NCI-H2196 (cell line): Measurements from ENCODE around the gene ZCRB1.
"Not testable (repeated sequence)": the region's sequence is repeated elsewhere in the genome, so short reads cannot be mapped to it uniquely, and the experiment has no call there.

Source experiments
- DNase-seq: peaks from one replicate; lab custom pipeline; 2025; ENCODE audit not compliant: unreplicated experiment; lab: John Stamatoyannopoulos, UW

Gene ZCRB1

GRCh38 chr12:42325653-42326474 is at the start of gene ZCRB1, which contains the start of gene PPHLN1:
Gene ZCRB1 (minus strand): TSS chr12:42326094. CDS start chr12:42324102, 1,992 bp downstream.
Gene PPHLN1 (plus strand): TSS chr12:42326167. CDS start chr12:42335903, 9,736 bp downstream.
- peak; percentile 83 for DNase-seq

- no peak for DNase-seq
Measured at GRCh38 chr12:42373669-42374068, 47.8 kb upstream of the ZCRB1 start.

- peak; percentile 63 for DNase-seq
Measured at GRCh38 chr12:42372154-42372791, 46.4 kb upstream of the ZCRB1 start.

GRCh38 chr12:42370013-42370412 is 44.1 kb upstream of the ZCRB1 start:
- DNase-seq = no peak

GRCh38 chr12:42365486-42365885 is 39.6 kb upstream of the ZCRB1 start:
- no peak for DNase-seq

- no peak for DNase-seq
Measured at GRCh38 chr12:42364692-42365091, 38.8 kb upstream of the ZCRB1 start.

- DNase-seq = no peak
Measured at GRCh38 chr12:42362647-42363260, 36.9 kb upstream of the ZCRB1 start.

- no peak for DNase-seq
Measured at GRCh38 chr12:42361909-42362646, 36.2 kb upstream of the ZCRB1 start.

GRCh38 chr12:42360747-42361403 is 35.0 kb upstream of the ZCRB1 start:
- no peak for DNase-seq

- no peak for DNase-seq
Measured at GRCh38 chr12:42356344-42356743, 30.4 kb upstream of the ZCRB1 start.

GRCh38 chr12:42350021-42350407 is 24.1 kb upstream of the ZCRB1 start:
- DNase-seq = not testable (repeated sequence)

GRCh38 chr12:42349119-42350020 is 23.5 kb upstream of the ZCRB1 start:
- DNase-seq = not testable (repeated sequence)

- DNase-seq = no peak
Measured at GRCh38 chr12:42346403-42347002, 20.6 kb upstream of the ZCRB1 start.

- DNase-seq = no peak
Measured at GRCh38 chr12:42343721-42344120, 17.8 kb upstream of the ZCRB1 start.

GRCh38 chr12:42342028-42342427 is 16.1 kb upstream of the ZCRB1 start:
- DNase-seq = no peak

GRCh38 chr12:42338280-42338679 is 12.4 kb upstream of the ZCRB1 start:
- no peak for DNase-seq

GRCh38 chr12:42336286-42336685 is 10.4 kb upstream of the ZCRB1 start:
- no peak for DNase-seq

GRCh38 chr12:42332301-42333285 is 6.7 kb upstream of the ZCRB1 start:
- DNase-seq = peak; percentile 46
